NCI-H1694 (cell line): ENCODE results near the gene GLDC.
A peak's percentile ranks its signal among the peaks of the same experiment; 100 is the strongest.
"Not testable (repeated sequence)": the region's sequence is repeated elsewhere in the genome, so short reads cannot be mapped to it uniquely, and the experiment has no call there.

ENCODE experiments used
- DNase-seq: peaks from one replicate; lab custom pipeline; 2025; lab: John Stamatoyannopoulos, UW

Gene GLDC

DNA sequence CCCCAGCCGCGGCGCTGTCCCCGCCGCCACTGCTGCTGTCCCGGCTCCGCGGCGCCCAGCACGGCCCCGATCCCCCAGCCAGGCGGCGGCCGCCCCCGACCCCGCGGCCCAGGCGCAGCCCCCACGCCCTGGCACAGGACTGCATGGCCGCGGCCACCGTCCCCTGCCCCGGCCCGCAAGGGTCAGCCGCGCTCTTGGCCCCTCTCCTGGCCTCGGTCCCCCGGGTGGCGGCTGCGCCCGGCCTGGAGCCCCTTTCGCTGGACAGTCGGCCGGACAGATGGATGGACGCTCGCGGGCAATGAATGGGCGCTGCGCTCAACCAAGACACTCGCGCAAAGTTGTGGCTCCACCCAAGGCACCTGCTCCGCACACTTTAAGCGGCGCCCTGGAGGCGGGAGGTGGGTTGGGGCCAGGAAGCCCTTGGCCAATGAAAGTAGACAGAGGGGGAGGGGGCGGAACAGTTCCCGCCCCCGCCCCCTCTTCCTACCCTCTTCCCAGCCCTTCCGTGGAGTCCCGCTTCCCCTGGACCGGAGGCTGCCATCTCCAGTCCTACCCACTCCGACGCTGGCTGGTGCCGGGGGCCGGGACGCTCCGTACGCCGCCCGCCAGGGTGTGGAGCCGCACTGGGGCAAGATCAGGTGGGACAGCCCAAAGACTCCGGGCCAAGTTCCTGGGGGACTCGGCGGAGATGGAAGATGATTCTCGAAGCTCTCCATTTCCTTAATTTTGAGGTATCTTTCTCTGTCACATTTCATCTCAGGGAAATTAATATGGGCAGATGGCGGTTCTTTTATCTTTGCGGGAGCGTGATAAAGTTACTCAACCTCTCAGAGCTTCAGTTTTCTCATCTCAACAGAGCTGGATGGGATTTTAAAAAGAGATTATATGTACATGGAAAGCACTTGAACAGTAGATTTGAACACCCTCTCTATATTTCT lies at the start of gene GLDC:
Gene GLDC (minus strand): TSS at position 375 of the 938 bp plus-strand sequence. CDS start 230 bp downstream, at position 145.
- DNase-seq, result peak; percentile 73

DNA sequence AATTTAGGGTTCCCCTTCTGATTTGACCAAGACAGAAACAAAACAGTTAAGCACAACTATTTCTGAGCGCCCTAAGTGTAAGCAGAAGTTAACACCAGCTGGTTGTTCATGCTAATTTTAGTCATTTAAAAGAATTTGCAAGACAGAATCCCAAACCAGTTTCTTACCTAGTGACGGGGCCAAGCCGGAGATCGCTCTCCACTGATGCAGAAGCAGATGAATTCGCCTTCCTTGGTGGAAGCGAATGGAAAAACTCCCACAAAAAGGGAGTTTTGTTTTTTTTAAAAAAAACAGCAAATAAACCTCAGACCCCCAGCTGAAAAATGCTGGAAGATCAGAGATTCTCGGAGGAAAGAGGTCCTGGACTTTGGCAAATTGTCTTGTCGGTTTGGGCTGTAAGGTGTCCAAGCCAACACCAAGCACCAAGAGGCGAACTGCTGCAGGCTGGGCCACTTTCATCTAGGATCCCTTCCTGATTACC lies 47.4 kb upstream of the GLDC start:
- DNase-seq, result no peak

DNA sequence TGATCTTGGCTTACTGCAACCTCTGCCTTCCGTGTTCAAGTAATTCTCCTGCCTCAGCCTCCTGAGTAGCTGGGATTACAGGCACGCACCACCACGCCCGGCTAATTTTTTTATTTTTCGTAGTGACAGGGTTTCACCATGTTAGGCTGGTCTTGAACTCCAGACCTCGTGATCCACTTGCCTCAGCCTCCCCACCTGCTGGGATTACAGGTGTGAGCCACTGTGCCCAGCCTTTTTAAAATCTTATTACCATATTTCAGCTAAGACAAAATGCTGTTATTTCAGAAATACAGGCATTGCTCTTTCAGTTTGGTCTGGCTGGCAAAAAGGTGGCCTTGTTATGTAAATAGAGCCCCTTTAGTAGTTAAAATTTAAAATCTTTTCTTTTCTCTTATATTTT lies 46.9 kb upstream of the GLDC start:
- no peak for DNase-seq

DNA sequence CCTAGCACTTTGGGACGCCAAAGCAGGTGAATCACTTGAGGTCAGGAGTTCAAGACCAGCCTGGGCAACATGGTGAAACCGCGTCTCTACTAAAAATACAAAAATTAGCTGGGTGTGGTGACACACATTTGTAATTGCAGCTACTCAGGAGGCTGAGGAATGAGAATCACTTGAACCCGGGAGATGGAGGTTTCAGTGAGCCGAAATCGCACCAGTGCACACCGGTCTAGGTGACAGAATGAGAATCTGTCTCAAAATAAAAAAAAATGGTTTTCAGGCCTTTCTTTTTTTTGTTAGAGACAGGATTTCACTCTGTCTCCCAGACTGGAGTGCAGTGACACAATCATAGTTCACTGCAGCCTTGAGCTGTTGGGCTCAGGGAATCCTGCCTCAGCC lies 45.1 kb upstream of the GLDC start:
- not testable (repeated sequence) for DNase-seq

DNA sequence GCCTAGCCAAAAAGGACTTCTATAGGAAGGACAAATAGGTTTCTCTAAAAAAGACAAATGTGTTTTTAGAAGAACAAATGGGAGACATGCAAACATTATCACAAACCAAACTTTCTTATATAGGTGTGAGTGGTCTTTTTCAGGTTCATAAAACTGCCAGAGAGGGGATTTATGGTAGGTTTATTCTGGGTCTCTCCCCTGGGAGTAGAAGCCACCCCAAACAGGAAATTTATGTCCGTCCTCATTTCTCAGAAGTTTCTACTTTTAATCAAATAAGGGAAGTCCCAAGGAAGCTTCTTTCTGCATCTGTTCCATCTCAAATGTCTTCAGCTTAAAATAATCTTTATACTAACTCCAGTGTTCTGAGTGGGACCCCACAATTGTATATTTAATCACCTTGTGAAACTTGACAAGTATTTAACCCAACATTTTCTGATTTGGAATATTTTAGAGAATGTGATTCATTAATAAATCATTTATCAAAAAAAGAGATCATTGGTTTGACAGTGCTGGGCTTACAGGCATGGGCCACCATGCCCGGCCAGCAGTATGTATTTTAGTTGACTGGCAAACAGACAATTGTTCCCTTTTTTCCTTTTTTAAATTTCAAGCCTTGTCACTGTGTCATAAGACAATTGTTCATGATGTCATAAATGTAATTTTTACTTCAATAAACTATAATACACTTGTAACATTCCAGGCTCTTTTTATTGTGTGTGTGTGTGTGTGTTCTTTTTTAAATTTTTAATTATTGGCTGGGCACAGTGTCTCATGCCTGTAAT lies 44.6 kb upstream of the GLDC start:
- no peak for DNase-seq

DNA sequence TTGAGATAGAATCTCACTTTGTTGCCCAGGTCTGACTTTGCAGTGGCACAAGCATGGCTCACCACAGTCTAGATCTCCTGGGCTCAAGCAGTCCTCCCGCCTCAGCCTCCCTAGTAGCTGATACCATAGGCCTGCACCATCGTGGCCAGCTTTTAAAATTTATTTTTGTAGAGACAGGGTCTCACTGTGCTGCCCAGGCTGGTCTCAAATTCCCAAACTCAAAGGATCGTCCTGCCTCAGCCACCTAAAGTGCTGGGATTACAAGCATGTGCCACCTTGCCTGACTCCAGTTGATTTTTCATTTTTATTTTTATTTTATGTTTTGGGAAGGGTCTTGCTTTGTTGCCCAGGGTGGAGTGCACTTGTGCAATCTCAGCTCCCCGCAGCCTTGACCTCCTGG lies 41.7 kb upstream of the GLDC start:
- no peak for DNase-seq

DNA sequence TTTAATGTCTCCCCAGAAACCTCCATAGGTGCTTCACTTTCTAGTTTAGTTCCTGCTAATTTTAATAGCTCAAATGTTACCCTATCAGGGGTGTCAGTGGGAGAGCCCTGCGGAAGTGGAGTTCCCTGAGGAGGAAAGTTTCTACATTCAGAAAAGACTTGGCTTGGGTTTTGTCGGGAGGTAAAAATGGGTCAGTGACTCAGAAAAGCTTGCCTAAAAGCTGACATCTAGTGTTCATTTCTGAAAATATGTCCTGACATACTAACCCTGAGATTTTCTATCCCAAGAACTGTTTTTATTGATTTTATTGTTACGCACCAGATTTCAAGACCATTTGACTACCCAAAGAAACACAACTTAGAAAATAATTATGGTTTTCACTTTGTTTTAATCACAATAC lies 40.9 kb upstream of the GLDC start:
- DNase-seq, result no peak

DNA sequence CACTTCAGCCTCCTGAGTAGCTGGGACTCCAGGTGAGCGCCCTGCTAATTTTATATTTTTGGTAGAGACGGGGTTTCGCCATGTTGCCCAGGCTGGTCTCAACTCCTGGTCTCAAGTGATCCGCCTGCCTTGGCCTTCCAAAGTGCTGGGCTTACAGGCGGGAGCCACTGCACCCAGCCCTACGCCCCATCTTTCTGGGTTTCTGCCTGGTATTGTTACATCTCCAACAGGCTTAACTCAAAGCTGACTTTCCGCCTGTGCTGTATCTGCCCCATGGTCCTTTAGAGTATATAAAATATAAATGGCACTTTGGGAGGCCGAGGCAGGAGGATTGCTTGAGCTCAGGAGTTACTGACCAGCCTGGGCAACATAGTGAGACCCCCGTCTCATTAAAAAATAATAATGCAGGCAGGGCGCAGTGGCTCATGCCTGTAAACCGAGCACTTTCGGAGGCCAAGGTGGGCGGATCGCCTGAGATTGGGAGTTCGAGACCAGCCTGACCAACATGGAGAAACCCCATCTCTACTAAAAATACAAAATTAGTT lies 36.5 kb upstream of the GLDC start:
- DNase-seq, result peak; percentile 49

DNA sequence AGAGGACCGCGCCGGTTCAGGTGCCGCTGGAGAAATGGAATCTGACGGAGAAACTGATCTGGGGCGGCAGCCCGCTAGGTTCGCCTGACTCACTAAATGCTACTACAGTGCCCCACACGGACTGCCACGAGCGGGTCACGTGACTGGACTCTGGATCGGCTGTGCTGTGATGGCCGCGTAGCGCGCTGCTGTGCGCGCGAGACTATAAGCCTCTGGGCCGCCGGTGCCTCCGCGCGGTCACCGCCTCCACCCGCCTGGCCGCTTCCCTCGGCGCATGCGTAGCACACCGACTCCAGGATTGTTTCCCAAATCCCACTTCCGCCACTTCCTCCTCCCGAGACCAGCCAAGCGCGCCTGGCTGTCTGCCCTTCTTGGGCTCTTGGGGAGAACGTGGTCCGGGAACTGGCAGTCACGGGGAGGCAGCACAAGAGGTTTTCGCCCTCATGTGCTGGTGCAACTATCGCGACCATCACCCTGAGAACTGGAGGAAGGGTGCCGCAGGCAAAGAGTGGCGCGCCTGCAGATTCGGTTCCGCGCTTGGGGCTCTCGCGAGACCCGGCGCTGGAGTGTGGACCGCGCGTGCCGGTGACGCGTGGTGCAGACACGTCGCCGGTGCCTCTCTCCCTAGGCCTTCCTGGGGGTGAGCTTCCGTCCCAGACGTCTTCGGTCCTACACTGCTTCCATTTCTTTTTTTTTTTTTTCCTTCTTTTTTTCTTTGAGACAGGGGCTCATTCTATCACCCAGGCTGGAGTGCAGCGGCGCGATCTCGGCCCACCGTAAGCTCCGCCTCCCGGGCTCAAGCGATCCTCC lies 35.8 kb upstream of the GLDC start:
- DNase-seq, result peak; percentile 91

DNA sequence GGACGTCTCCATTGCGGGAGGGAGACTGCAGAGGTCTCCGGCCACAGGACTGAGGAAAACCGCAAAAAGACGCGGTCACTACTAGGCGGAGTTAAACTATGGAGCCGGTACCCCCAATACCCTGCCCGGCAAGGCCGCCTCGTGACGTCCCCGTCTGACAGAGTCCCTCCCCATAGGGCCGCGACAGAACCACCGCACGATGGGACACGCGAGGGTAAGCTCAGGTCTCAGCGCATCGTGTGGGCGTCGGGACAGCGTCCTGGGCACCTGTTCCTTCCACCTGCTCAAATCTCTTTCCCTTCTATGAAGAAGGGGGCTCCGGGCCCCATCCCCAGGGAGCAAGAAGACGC lies 35.2 kb upstream of the GLDC start:
- peak; percentile 30 for DNase-seq

DNA sequence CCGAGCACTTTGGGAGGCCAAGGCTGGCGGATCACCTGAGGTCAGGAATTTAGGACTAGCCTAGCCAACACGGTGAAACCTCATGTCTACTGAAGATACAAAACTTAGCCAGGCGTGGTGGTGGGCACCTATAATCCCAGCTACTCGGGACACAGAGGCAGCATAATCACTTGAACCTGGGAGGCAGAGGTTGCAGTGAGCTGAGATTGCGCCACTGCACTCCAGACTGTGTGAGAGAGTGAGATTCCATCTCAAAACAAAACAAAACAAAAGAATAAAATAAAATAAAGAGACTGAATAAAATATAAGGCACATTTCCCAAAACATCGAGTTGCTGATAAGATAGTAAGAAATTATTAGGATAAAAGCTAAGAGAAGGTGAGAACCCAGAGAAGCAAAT lies 32.3 kb upstream of the GLDC start:
- DNase-seq, result no peak

DNA sequence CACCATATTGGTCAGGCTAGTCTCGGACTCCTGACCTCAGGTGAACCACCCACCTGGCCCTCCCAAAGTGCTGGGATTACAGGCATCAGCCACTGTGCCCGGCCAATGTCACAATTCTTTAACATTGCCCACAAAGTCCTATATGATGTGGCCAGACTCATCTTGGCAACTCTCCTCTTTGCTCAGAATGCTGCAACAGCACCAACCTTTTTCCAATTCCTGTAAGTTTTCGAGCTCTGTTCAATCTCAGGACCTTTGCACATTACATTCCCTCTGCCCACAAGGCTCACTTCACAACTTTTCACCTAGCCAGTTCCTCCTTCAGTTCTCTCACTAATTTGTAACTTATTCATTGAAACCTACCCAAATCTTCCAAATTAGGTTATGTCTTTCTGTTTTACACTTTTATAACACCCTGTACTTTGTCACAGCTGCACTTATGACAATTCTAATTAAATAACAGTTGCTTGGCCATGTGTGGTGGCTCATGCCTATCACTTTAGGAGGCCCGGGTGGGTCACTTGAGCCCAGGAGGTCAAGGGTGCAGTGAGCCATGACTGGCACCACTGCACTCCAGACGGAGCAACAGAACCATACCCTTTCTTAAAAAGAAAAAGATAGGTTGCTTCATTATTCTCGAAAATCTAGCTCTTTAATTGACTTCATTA lies 30.9 kb upstream of the GLDC start:
- no peak for DNase-seq

DNA sequence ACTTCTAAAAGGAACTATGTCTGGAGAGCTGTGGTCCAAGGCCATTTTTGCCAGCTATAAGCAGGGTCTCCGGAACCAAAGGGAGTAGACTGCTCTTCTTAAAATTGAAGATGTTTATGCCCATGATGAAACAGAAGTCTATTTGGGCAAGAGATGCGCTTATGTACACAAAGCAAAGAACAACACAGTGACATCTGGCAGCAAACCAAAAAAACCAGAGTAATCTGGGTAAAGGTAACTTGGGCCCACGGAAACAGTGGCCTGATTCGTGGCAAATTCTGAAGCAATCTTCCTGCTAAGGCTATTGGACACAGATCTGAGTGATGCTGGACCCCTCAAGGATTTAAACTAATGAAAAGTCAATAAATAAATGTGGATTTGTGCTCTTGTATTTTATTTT lies 29.7 kb upstream of the GLDC start:
- no peak for DNase-seq

DNA sequence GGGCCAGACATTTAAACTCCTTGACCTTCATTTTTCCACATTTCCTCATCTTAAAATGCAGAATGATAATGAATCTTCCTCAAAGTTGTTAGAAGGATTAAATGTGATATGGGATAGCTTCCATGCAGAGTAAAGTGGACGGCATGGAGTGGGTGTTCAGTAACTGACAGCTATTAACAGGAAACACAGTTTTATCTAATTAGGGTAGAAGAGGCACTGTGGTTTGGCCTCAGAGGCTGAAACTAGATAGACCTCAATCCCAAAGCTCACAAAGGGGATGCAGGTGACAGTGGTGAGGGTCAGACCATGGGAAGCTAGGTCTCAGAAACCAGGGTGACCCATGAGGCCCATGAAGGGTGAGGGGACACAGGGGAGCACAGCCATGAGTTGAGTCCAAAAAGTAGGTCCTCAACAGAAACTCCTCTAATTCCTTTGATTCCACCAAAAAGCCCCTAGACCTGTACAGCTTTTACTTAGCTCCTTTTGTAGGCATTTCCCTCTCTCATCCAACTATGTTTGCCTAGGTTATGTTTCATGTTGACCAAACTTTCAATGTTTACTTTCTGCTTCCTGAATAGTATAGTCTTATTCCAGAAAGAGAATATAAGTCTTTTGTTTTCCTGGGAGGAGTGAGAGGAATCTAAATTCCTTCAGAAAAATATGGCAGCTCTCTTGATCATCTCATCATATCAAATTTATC lies 27.9 kb upstream of the GLDC start:
- DNase-seq, result no peak

DNA sequence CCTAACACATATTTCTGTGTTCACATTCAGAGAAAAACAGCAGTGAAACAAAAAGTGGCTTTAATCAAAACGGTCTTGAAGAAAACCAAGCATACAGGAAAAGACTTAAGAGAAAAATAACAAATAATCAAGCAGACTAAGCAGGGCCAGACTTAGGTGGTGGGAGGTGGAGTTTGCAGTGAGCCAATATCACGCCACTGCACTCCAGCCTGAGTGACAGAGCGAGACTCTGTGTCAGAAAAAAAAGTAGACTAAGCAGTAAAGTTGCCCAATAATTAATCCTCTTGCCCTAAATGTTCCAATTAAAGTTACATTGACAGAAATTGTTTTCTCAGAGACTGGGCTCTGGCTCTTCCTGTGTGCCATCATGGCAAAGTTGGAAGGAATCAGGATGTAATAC lies 26.6 kb upstream of the GLDC start:
- DNase-seq, result no peak

DNA sequence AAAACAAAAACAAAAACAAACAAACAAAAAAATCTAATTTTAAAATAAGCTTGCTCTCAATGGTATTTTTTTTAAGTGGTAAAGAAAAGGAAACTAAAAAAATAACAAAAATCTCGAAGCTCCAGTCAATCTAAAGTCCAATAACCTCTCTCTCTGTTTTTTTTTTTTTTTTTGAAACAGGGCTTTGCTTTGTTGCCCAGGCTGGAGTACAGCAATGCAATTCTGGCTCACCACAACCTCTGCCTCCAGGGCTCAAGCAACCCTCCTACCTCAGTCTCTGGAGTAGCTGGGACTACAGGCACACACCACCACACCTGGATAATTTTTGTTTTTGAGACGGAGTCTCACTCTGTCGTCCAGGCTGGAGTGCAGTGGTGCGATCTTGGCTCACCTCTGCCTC lies 25.9 kb upstream of the GLDC start:
- DNase-seq, result no peak

DNA sequence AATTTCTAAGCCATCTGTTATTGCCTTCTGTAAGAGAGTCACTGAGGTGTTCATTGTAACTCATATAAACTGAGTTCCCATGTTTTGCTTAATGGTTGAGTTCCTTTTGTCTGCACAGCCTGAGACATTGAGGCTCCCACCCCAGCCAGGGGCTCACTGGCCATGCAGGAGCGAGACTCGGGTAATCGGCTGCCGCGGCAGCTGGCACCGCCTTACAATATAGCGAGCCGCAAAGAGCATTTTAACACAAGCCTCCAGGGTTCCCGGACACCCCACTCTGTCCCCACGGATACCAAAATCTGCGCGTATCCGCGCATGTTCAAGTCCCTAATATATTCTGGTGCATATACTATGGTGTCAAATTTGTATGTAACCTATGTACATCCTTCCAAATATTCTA lies 24.4 kb upstream of the GLDC start:
- no peak for DNase-seq

DNA sequence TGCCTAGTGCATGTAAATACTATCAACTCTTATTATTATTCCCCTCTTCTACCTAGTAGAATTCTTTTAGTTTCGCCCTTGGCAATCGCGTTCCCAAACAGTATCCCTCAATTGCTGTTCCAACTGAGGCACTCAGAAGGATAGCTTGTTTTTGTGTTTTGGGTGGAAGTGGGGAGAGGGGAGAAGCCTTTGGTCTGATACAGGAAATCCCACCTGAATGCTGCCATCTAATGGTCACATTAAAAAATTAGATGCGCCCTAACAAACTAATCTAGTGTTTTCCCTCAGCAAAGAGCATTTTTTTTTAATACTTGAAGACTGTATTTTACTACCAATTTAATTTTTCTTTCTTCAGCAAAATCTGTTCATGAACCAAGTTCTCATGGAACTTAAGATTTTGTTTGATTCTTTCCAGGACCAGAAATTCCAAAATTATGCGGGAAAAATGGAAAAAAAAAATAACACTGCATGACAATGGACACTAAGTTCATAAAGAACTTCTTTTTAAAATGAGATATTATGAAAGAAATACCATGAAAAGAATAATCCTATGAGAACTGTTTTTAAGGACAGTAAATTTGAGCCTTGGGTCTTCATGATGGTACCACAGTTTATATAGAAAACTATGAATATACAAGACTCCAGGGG lies 22.2 kb upstream of the GLDC start:
- peak; percentile 61 for DNase-seq

DNA sequence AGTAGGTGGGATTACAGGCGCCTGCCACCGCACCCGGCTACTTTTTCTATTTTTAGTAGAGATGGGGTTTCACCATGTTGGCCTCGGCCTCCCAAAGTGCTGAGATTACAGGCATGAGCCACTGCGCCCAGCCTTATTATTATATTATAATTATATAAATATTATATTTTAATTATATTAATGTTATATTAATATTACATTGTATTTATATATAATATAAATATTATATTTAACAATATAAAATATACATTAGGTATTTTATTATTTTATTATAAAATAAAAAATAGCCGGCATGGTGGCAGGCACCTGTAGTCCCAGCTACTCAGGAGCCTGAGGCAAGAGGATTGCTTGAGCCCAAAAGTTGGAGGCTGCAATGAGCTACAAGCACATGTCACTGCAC lies 21.6 kb upstream of the GLDC start:
- DNase-seq, result no peak

DNA sequence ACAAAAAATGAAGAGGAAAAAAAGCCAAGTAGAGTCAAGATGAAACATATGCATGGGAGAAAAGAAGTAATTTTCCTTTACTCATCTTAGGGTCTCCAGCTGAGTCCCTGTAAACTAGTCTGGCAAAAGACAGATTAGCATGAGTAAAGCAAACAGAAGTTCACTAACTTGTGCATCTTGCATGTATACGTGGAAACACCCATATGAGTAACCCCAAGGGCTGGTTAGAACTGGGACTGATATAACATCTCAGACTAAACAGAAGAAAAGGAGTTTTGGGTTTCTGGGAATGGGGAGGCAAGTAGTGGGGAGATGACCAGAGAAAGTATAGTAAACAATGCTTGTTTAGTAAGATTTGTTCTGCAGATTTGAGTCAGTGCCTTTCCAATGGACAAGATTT lies 20.1 kb upstream of the GLDC start:
- DNase-seq, result no peak
